A673 (cell line): Measurements from ENCODE around the gene NOSIP. TPM values are rescaled to one million over a fixed set of nuclear protein-coding genes. Genes with fewer than 3 reads are reported as not detected.

Experiments
- BruUV-seq: library from RNA; stranded (reverse); fragments of 400-500 nt; replicated peaks from 2 replicates; lab custom pipeline; 2021; lab: Mats Ljungman, UMichigan
- CTCF ChIA-PET: fragments of 300-600 bp; sonication (Branson Sonifier 250); formaldehyde crosslinking; loops from one replicate; lab custom pipeline; 2022; ENCODE audit warnings: antibody characterized with exemption; lab: Charles Lee
- POLR2A ChIA-PET: fragments of 300-600 bp; sonication (Branson Sonifier 250); formaldehyde crosslinking; loops from one replicate; lab custom pipeline; 2022; ENCODE audit warnings: antibody characterized with exemption; ENCODE audit not compliant: low non-redundant PET; lab: Charles Lee
- DNase-seq: peaks from one replicate; pipeline ENCODE4 v3.0.0-alpha.2; 2015; ENCODE audit warnings: low spot score
- H3K27ac ChIP-seq: fragments of 200-600 bp; sonication (generic); 2 replicates; pipeline ENCODE4 v1.5.1; 2016; ENCODE audit warnings: mixed run types, low read depth, mild to moderate bottlenecking, mixed read lengths, antibody characterized with exemption, low read length; ENCODE audit not compliant: poor library complexity, severe bottlenecking
- H3K27me3 ChIP-seq: fragments of 200-600 bp; sonication (generic); replicated peaks from 2 replicates; pipeline ENCODE4 v1.6.1; 2017; ENCODE audit warnings: mixed run types, low read depth, mild to moderate bottlenecking, mixed read lengths, antibody characterized with exemption, low read length; ENCODE audit not compliant: insufficient read depth, poor library complexity
- H3K36me3 ChIP-seq: fragments of 200-600 bp; sonication (generic); 2 replicates; pipeline ENCODE4 v1.6.1; 2016; ENCODE audit warnings: mixed run types, mild to moderate bottlenecking, mixed read lengths, antibody characterized with exemption, low read length; ENCODE audit not compliant: insufficient read depth, poor library complexity, severe bottlenecking
- H3K4me1 ChIP-seq: fragments of 200-600 bp; sonication (generic); 2 replicates; pipeline ENCODE4 v1.6.1; 2017; ENCODE audit warnings: mixed run types, mild to moderate bottlenecking, mixed read lengths, antibody characterized with exemption, low read length; ENCODE audit not compliant: insufficient read depth, poor library complexity, severe bottlenecking
- H3K4me3 ChIP-seq: fragments of 200-600 bp; sonication (generic); 2 replicates; pipeline ENCODE4 v1.5.1; 2016; ENCODE audit warnings: low read depth, mixed run types, mild to moderate bottlenecking, mixed read lengths, low read length; ENCODE audit not compliant: poor library complexity, severe bottlenecking
- H3K9me3 ChIP-seq: fragments of 200-600 bp; sonication (generic); 2 replicates; pipeline ENCODE4 v1.6.1; 2016; ENCODE audit warnings: mixed run types, low read depth, mild to moderate bottlenecking, mixed read lengths, antibody characterized with exemption, low read length; ENCODE audit not compliant: poor library complexity, severe bottlenecking
- CTCF ChIP-seq: fragments of 300-800, 200-600 bp; sonication (generic); conservative IDR thresholded peaks from 2 replicates; pipeline ENCODE4 v1.5.1; 2017; ENCODE audit warnings: low read depth, mild to moderate bottlenecking, antibody characterized with exemption, low read length, moderate library complexity, mixed read lengths
- EZH2 ChIP-seq: fragments of 200-600 bp; sonication (generic); IDR thresholded peaks from 2 replicates; pipeline ENCODE4 v1.6.1; 2017; ENCODE audit warnings: borderline replicate concordance, low read depth, mild to moderate bottlenecking, mixed read lengths, antibody characterized with exemption, low read length; ENCODE audit not compliant: poor library complexity, severe bottlenecking
- intact Hi-C: fragments of 100-400 bp; cut with micrococcal nuclease; formaldehyde crosslinking; loops from one replicate; pipeline ENCODE4 v1.10.0; 2022; ENCODE audit not compliant: unreplicated experiment
- total RNA-seq: library from RNA; stranded (reverse); gene quantifications from 2 replicates; pipeline ENCODE4 v1.2.3, GENCODE V29; 2021

NOSIP gene
- total RNA-seq, 1 experiment from 2014 or later = 178 TPM

GRCh38 chr19:49609499-49610092 lies 29.2 kb upstream of the NOSIP start:
- TF ChIP-seq EZH2 (no peak), CTCF (no peak)
- BruUV-seq = no TSS peak
- Histone ChIP-seq H3K4me3 (no peak overlapping the region), H3K9me3 (no peaks in the 10 kb centered on the region), H3K27ac (no peak overlapping the region), H3K27me3 (no peaks in the 10 kb centered on the region), H3K4me1 (no peaks in the 10 kb centered on the region), H3K36me3 (peaks cover 56% of the 10 kb centered on the region)
- ChIA-PET CTCF (no interaction called here), POLR2A (interaction anchor here (0.5 to 0.7 kb wide), 2 partner anchors 114 to 192 kb away, joined by 3 read pairs; partner anchors contain the start of gene RPS11)
- intact Hi-C loops = no loop called here
- DNase-seq = no peak

- ChIA-PET POLR2A (no interaction called here), CTCF (no interaction called here)
- no peak for TF ChIP-seq CTCF
- no peak for TF ChIP-seq EZH2
- H3K4me3 ChIP-seq = no peak overlapping the region
- peaks cover 79% of the 10 kb centered on the region for H3K36me3 ChIP-seq
- DNase-seq = no peak
- no peak overlapping the region for H3K27ac ChIP-seq
- H3K9me3 ChIP-seq = no peaks in the 10 kb centered on the region
- intact Hi-C loops = no loop called here
- H3K4me1 ChIP-seq = no peaks in the 10 kb centered on the region
- H3K27me3 ChIP-seq = no peaks in the 10 kb centered on the region
- BruUV-seq = no TSS peak
Measured at GRCh38 chr19:49605605-49606004, 25.2 kb upstream of the NOSIP start.

GRCh38 chr19:49602806-49603205 lies 22.4 kb upstream of the NOSIP start:
- no peak for TF ChIP-seq EZH2
- TF ChIP-seq CTCF = no peak
- CTCF ChIA-PET = no interaction called here
- no peak for DNase-seq
- Histone ChIP-seq H3K27me3 (no peaks in the 10 kb centered on the region), H3K36me3 (peaks cover 87% of the 10 kb centered on the region), H3K27ac (no peak overlapping the region), H3K9me3 (no peaks in the 10 kb centered on the region), H3K4me3 (no peak overlapping the region), H3K4me1 (no peaks in the 10 kb centered on the region)
- POLR2A ChIA-PET = no interaction called here
- intact Hi-C loops = no loop called here
- no TSS peak for BruUV-seq
